SK-N-SH (cell line): Measurements from ENCODE around the gene ZBTB17.

Experiments
- EP300 ChIP-seq, 2 experiments: IDR thresholded peaks; 2 replicates each; pipeline versions ENCODE4 v1.4.0 to v1.6.1; 2012; ENCODE audit warnings: borderline replicate concordance in 1 of 2, low read depth in 1 of 2, low read length in 1 of 2
- SIN3A ChIP-seq: IDR thresholded peaks from 2 replicates; pipeline ENCODE4 v1.6.1; 2012; ENCODE audit warnings: low read depth, mild to moderate bottlenecking, low read length, moderate library complexity, borderline replicate concordance
- TF ChIP-seq, protein P1 (sequence below): fragments of 200-600 bp; sonication (generic); IDR thresholded peaks from 2 replicates; pipeline ENCODE4 v1.6.1; 2017; ENCODE audit warnings: antibody characterized with exemption, mild to moderate bottlenecking, moderate library complexity
- TF ChIP-seq, protein P2 (sequence below): IDR thresholded peaks from 2 replicates; pipeline ENCODE4 v1.4.0; 2012; ENCODE audit warnings: low read depth

- no peak for TF ChIP-seq EP300 (IDR thresholded peaks at IDR 0.05; ENCODE audit: borderline replicate concordance in 1 of 2, low read depth in 1 of 2, low read length in 1 of 2)
- TF ChIP-seq, protein P1, sequence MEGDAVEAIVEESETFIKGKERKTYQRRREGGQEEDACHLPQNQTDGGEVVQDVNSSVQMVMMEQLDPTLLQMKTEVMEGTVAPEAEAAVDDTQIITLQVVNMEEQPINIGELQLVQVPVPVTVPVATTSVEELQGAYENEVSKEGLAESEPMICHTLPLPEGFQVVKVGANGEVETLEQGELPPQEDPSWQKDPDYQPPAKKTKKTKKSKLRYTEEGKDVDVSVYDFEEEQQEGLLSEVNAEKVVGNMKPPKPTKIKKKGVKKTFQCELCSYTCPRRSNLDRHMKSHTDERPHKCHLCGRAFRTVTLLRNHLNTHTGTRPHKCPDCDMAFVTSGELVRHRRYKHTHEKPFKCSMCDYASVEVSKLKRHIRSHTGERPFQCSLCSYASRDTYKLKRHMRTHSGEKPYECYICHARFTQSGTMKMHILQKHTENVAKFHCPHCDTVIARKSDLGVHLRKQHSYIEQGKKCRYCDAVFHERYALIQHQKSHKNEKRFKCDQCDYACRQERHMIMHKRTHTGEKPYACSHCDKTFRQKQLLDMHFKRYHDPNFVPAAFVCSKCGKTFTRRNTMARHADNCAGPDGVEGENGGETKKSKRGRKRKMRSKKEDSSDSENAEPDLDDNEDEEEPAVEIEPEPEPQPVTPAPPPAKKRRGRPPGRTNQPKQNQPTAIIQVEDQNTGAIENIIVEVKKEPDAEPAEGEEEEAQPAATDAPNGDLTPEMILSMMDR: no peak
- TF ChIP-seq, protein P2, sequence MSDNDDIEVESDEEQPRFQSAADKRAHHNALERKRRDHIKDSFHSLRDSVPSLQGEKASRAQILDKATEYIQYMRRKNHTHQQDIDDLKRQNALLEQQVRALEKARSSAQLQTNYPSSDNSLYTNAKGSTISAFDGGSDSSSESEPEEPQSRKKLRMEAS: no peak
- no peak for TF ChIP-seq SIN3A
Observed at GRCh38 chr1:16012590-16013219, 36.8 kb upstream of the ZBTB17 start.
